Inflammatory macrophage (primary cell): ENCODE data around the gene ASCC3.

ENCODE experiments used
- DNase-seq, 2 donors: peaks; one replicate each; pipeline ENCODE4 v3.0.0-alpha.2; 2020 to 2022

ASCC3 gene

DNA sequence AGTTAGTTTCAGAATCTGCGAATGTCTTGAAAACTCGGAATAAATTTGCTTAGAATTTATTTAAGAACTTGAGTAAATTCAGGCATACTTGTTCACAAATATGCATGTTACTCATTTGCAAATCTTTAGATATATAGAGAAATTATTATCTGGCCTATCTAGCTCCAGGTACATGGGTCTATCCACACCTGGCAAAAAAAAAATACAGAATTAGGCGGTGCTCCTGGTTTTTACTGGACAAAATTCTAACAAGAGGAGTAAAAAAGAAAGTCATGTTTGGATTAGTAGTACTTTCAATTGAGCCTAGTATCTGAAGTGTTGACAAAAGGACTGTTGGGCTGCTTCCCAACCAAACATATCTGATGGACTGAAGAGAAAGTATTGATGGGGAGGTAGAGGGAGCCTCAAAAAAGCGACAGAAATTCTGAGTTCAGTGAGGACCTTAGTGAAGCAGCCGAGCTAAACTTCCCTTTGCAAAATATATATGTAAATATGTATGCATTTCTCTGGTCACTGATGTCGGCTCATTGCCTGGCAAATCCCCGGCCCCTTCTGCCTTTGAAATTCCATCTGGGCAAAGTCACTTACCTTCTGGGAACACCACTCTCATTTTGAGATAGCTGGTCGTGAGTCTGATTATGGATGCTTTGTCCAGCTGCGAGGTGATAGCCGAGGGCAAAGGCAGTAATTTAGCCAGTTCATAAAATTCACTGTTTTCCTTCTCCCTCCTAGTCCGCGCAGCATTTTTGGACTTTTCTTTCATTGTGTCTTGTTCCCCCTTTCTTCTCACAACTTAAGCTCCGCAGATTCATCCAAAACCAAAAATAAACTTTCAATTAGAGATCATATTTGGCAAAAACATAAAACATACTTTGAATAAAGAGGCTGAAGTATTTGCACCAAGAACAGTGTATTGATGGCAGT is 418.2 kb downstream of the ASCC3 start:
- DNase-seq: no peak

DNA sequence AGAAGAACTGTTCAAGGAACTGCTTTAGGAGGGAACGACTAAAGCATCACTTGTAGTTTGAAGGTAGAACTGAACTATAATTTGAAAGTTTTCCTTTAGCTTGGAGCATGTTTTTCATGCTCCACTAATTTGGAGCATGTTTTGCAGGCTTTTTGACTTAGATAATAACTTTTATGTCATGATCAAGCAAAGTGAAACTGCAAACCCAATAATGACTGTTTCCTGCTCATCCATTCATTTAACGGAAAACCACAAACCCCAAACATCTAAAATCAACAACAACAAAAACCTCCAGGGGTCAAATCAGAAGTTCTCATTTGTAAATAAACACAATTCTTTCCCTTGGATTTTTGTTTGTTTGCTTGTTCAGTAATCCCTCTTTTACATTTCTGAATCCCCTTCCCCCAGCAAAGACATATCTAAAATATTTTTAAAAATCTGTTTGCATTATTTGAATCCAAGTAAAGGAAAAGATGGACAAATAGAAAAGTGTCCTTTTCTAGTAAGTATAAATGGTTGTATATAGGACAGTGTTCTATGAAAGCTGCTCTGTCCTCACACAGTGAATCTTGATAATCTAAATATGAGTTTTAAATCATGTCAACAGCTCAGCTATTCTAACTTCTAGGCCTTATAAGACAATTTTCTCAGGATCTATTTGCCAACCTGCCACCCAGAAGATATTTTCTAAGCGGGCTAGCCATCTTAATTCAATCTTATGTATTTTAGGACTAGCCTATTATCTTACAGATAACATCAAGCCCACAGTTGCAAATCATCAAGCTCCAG is 419.0 kb downstream of the ASCC3 start:
- no peak for DNase-seq

DNA sequence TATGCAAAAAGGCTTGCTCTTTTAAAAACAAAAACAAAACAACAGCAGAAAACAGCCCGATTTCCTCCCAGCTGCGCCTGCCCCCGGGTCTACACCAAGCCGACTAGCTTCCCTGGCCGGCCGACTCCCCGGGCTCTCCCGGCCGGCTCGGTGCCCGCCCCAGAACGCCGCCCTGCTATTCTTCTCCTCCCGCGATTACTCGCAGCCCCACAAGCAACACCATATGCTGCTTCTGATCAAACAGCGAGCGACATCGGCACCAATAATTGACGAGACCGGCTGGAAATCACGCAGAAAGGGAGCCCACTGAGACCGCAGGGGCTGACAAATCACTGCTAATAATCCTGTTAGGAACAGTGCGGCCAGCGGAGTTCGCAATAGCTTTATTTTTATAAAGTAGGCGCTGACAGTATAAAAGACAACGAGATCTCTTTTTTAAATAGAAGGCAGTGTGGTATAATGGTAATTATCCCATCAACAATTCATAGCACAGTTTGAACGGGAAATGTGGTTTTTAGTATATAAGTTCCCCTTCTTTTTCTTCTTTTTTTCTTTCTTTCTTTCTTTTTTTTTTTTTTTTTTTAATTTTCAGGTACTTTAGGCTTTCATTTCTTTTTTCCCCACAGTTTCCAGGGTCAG is 419.7 kb downstream of the ASCC3 start:
- DNase-seq: no peak

DNA sequence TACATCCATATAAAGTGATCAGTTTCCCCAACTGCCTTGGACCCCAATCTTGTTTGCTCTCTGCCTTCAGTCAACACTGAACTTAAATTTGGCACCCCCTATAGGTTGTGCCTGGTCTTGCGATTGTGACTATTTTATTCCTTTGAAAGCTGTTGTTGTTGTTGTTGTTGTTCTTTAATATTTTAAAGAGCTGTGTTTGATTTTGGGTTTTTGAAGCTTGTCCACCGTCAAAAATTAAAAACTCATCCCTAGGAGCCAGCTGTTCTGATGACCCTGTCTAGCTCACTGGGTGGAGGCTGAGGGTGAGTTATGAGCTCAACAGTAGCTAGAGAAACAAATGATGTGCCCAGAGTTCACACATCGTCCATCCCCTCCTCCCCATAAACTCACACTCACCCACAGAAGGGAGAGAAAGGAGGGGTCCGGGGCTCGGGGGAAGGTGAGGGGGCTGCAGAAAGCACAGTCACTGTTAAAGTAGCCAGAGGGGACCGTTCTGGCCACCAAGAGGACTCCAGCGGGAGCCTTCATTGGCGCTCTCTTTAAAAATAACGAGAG is 420.4 kb downstream of the ASCC3 start:
- no peak for DNase-seq

DNA sequence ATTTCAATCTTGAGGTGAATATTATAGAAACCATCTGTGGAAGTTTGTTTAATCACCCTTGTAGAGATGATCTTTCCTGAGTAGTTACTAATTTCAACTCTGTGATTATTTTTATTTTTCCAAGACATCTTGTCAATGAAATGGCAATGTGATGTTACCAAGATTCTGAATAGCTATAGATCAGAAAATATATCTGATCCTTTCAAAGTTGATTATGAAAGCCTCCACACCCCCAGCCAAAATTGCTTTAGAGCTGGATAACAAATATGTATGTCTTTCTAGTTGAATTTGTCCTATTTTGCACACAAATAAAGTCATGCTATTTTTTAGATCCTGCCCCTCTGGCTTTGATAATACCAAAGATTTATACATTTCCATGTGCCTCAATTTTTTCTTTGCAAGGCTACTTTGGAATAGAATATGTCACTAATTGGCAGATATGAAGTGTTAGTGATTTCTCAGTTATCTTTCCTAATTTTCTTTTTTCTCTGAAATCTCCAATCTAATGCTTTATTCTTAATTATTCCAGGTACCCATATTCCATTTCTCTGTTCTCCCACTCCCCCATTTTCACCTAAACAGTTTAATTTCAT is 421.4 kb downstream of the ASCC3 start:
- DNase-seq: no peak

DNA sequence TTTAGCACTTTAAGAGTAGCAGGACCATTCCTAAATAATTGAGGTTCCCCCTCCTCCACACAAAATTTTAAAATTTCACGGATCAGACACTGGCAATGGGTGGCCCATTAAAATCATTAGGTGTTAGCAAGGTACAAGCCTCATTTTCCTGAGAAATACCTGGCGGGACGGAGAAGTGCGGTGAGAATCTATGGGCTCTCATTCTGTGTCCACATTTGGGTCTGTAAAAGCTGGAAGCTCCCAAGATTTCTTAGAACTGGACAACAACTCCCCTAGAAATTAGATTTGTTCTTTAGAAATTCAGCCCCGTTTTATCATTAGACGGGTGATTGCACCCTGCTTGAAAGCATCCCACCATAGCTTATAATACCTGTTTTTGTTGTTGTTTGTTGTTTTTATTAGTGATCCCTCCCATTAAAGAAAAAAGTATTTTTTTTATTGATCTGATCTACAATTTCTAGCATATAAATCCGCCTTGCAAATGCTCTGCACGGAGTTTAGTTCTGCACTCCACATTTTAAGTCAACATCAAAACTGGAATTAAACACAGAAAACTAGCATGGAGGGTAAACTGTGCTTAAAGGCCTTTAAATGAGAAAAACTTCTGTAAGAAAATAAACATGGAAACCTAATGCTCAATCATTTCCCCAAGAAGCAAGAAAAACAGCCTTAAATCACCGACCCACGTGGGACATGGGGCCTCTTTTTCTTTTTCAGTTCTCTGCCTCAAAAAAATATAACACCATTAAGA is 422.1 kb downstream of the ASCC3 start:
- DNase-seq: no peak
